AG04449 (cell line): Measurements from ENCODE around the gene IPO4.

Experiments used
- CTCF ChIA-PET: fragments of 350-600 bp; formaldehyde crosslinking; extraction: SDS; loops from one replicate; lab custom pipeline; 2021; ENCODE audit warnings: antibody characterized with exemption; lab: Yijun Ruan, JAX
- POLR2A ChIA-PET: fragments of 400-600, 350-600 bp; formaldehyde crosslinking; extraction: SDS; loops from one replicate; lab custom pipeline; 2020; ENCODE audit warnings: antibody characterized with exemption, inconsistent platforms; lab: Yijun Ruan, JAX
- DNase-seq: peaks from one replicate; pipeline ENCODE4 v3.0.0-alpha.2; 2010; ENCODE audit warnings: low read depth, low spot score
- H3K4me3 ChIP-seq: 2 replicates; pipeline ENCODE4 v1.5.1; 2011; ENCODE audit warnings: low read depth, mild to moderate bottlenecking, control low read depth, low read length
- TF ChIP-seq, protein P1 (sequence below): IDR thresholded peaks from one replicate; pipeline ENCODE4 v1.5.1; 2011; ENCODE audit warnings: mild to moderate bottlenecking, moderate library complexity, low read length, control low read depth, inconsistent platforms; ENCODE audit not compliant: insufficient read depth; ENCODE audit errors: missing control alignments

The IPO4 gene

DNA sequence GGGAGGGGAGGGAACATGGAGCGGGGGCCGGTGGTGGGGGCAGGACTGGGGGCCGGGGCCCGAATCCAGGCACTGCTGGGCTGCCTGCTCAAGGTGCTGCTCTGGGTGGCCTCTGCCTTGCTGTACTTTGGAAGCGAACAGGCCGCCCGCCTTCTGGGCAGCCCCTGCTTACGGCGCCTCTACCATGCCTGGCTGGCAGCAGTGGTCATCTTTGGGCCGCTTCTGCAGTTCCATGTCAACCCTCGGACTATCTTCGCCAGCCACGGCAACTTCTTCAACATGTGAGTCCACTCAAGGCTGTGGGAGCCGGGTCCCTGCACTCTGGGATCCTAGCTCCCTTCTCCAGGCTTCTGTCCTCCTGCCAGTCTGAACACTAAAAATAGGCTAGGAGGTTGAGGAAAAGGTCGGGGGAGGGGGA, 57.1 kb downstream of the IPO4 start:
- no peak for DNase-seq
- CTCF ChIA-PET, result interaction anchor here (0.9 to 1.6 kb wide), 2 partner anchors 15 to 41 kb away, joined by 3 read pairs; no protein-coding TSS in a partner anchor
- TF ChIP-seq, protein P1, sequence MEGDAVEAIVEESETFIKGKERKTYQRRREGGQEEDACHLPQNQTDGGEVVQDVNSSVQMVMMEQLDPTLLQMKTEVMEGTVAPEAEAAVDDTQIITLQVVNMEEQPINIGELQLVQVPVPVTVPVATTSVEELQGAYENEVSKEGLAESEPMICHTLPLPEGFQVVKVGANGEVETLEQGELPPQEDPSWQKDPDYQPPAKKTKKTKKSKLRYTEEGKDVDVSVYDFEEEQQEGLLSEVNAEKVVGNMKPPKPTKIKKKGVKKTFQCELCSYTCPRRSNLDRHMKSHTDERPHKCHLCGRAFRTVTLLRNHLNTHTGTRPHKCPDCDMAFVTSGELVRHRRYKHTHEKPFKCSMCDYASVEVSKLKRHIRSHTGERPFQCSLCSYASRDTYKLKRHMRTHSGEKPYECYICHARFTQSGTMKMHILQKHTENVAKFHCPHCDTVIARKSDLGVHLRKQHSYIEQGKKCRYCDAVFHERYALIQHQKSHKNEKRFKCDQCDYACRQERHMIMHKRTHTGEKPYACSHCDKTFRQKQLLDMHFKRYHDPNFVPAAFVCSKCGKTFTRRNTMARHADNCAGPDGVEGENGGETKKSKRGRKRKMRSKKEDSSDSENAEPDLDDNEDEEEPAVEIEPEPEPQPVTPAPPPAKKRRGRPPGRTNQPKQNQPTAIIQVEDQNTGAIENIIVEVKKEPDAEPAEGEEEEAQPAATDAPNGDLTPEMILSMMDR, result no peak
- no peak overlapping the region for H3K4me3 ChIP-seq
- POLR2A ChIA-PET, result no interaction called here

DNA sequence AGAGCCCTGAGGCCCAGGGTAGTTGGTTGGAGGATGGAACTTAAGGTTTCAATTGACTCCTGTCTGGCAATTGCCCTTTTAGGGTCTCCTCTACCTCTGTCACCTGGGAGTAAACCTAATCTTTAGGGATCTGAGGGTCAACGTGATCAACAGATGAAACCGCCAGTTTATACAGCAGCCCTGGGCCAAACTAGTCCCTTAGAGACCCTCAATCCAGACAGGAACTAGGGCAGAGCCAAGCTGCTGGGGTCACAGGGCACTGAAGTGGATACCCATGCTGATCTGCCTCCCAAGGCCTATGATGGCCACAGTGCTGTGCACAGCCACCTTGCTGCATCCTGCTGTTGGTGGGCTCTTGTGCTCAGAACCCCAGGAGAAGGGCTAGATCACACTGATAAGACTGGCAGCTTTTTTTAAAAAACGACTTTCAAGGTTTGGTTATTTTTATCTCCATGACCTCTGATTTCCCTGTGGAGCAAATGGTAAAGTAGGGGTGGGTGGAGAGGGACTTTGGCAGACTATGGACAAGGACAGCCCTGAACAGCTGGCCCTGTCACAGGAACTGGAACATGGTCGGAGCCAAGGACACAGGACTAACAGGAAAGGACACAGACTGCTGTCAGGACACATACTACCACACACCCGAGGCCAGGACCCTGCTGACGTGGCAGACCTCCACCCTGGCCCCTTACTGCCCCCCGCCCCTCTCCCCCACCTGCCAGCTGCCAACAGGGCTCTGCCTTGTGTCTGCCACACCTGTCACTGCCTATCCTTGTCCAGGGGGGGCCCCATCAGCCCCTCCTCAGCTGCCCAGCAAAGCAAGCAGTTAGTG, 57.7 kb downstream of the IPO4 start:
- no peak overlapping the region for H3K4me3 ChIP-seq
- no peak for DNase-seq
- POLR2A ChIA-PET, result no interaction called here
- TF ChIP-seq, protein P1, result no peak
- CTCF ChIA-PET, result interaction anchor here (0.9 to 1.6 kb wide), 2 partner anchors 15 to 41 kb away, joined by 3 read pairs; no protein-coding TSS in a partner anchor

DNA sequence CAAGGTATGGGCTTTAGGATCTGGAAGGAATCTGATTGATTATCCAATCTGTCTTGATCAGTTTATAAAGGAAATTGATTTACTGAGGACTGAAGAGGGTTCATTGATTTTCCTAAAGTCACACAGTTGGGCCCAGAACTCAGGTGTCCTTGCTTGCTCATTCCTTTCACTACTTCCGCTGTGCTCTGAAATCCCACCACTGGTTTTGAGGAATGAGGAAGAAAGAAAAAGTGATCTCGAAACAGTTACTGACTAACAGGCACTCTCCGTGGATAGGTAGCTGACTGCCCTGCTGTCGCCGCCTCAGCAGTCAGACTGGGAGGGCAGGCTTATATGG, 58.3 kb downstream of the IPO4 start, which contains the start of gene FITM1:
TSS of gene FITM1 (plus strand) at position 280 of the 337 bp plus-strand sequence. CDS start 905 bp downstream, outside the sequence.
- no peak for DNase-seq
- ChIA-PET POLR2A (no interaction called here), CTCF (no interaction called here)
- H3K4me3 ChIP-seq, result no peak within 1 kb of the TSS
- TF ChIP-seq, protein P1, result no peak
